Left ventricle myocardium inferior (tissue), 1 donor: ENCODE data around the gene HMOX2. TPM values are rescaled to one million over a fixed set of nuclear protein-coding genes. Genes with fewer than 3 reads are reported as not detected.

Experiments used
- DNase-seq: peaks from one replicate; pipeline ENCODE4 v3.0.0-alpha.2; 2020
- H3K27ac ChIP-seq: fragments of 200-600 bp; replicated peaks from 2 replicates; pipeline ENCODE4 v1.8.0; 2021
- H3K27me3 ChIP-seq: fragments of 200-600 bp; 2 replicates; pipeline ENCODE4 v1.8.0; 2021; ENCODE audit warnings: low read depth
- H3K36me3 ChIP-seq: fragments of 200-600 bp; 2 replicates; pipeline ENCODE4 v1.8.0; 2021
- H3K4me1 ChIP-seq: fragments of 200-600 bp; 2 replicates; pipeline ENCODE4 v1.8.0; 2021
- H3K4me3 ChIP-seq: fragments of 200-600 bp; 2 replicates; pipeline ENCODE4 v1.8.0; 2021; ENCODE audit warnings: mild to moderate bottlenecking, moderate library complexity
- H3K9me3 ChIP-seq: fragments of 200-600 bp; replicated peaks from 2 replicates; pipeline ENCODE4 v1.8.0; 2021
- intact Hi-C: fragments of 100-400 bp; cut with micrococcal nuclease; formaldehyde crosslinking; loops from one replicate; pipeline ENCODE4 v1.11.0; 2022
- total RNA-seq: library from RNA; stranded (reverse); fragmentation: NEBNext Ultra II Directional; extraction: Animal tissue kit (Norgen Biotek cat#: 25700); gene quantifications from one replicate; pipeline ENCODE4 v1.2.1, GENCODE V29; 2021
- TF ChIP-seq, protein P1 (sequence below): fragments of 200-600 bp; IDR thresholded peaks from 2 replicates; pipeline ENCODE4 v1.8.0; 2021; ENCODE audit warnings: antibody characterized with exemption, mild to moderate bottlenecking, borderline replicate concordance
- donor health status: DM: no; HTN: yes; CAD: no; lungs with severe emphysema.

Gene HMOX2
- total RNA-seq, 1 donor from 2014 or later = 115 TPM

DNA sequence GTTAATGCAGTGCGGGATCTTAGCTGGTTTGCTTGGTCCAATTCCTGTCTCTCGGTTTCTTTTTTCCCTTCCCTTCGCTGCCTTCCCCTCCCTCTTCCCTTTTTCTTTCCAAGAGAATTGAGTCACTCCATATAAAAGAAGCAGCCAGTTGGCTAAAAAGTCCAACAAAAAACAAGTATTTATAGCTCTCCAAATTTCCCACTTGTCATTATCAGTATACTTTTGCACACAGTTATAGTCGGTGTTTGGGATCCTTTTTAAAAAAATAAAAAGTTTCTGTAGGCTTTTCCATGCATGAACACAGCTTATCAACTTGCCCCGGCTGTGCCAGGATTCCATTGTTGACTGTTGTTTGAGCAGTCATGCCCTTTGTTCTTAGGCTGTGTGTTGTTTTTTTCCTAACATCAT lies 24.9 kb downstream of the HMOX2 start:
- TF ChIP-seq, protein P1, sequence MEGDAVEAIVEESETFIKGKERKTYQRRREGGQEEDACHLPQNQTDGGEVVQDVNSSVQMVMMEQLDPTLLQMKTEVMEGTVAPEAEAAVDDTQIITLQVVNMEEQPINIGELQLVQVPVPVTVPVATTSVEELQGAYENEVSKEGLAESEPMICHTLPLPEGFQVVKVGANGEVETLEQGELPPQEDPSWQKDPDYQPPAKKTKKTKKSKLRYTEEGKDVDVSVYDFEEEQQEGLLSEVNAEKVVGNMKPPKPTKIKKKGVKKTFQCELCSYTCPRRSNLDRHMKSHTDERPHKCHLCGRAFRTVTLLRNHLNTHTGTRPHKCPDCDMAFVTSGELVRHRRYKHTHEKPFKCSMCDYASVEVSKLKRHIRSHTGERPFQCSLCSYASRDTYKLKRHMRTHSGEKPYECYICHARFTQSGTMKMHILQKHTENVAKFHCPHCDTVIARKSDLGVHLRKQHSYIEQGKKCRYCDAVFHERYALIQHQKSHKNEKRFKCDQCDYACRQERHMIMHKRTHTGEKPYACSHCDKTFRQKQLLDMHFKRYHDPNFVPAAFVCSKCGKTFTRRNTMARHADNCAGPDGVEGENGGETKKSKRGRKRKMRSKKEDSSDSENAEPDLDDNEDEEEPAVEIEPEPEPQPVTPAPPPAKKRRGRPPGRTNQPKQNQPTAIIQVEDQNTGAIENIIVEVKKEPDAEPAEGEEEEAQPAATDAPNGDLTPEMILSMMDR = no peak
- no peaks in the 10 kb centered on the region for H3K27me3 ChIP-seq
- peaks cover 91% of the 10 kb centered on the region for H3K4me1 ChIP-seq
- H3K27ac ChIP-seq = peak overlapping the region; percentile 82
- intact Hi-C loops = no loop called here
- peak overlapping the region; percentile 40 for H3K4me3 ChIP-seq
- no peak for DNase-seq
- H3K9me3 ChIP-seq = no peaks in the 10 kb centered on the region
- H3K36me3 ChIP-seq = peaks cover 15% of the 10 kb centered on the region

GRCh38 chr16:4505356-4506147 lies 29.4 kb downstream of the HMOX2 start:
- no peak overlapping the region for H3K4me3 ChIP-seq
- intact Hi-C loops = no loop called here
- peaks cover 61% of the 10 kb centered on the region for H3K4me1 ChIP-seq
- H3K27me3 ChIP-seq = no peaks in the 10 kb centered on the region
- peak overlapping the region; percentile 30 for H3K27ac ChIP-seq
- H3K36me3 ChIP-seq = peaks cover 51% of the 10 kb centered on the region
- TF ChIP-seq, protein P1 = no peak
- H3K9me3 ChIP-seq = no peaks in the 10 kb centered on the region
- no peak for DNase-seq

GRCh38 chr16:4506450-4506849 lies 30.3 kb downstream of the HMOX2 start:
- Histone ChIP-seq H3K4me1 (peaks cover 61% of the 10 kb centered on the region), H3K9me3 (no peaks in the 10 kb centered on the region), H3K4me3 (no peak overlapping the region), H3K36me3 (peaks cover 60% of the 10 kb centered on the region), H3K27ac (peak overlapping the region; percentile 43), H3K27me3 (no peaks in the 10 kb centered on the region)
- intact Hi-C loops = no loop called here
- no peak for DNase-seq
- TF ChIP-seq, protein P1 = peak; percentile 86

DNA sequence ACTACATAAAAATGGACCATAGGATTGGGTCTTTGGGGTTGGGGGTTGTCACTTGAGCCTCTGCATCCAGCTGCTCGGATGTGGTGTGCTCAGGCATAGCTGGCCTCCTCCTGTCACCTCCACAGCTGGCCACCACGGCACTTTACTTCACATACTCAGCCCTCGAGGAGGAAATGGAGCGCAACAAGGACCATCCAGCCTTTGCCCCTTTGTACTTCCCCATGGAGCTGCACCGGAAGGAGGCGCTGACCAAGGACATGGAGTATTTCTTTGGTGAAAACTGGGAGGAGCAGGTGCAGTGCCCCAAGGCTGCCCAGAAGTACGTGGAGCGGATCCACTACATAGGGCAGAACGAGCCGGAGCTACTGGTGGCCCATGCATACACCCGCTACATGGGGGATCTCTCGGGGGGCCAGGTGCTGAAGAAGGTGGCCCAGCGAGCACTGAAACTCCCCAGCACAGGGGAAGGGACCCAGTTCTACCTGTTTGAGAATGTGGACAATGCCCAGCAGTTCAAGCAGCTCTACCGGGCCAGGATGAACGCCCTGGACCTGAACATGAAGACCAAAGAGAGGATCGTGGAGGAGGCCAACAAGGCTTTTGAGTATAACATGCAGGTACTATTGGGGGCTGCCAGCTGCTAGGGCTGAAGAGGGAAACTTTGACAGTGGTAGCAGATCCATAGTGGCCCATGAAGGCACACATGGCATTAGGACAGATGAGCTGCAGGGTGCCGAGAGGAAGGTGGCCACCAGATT lies 31.6 kb downstream of the HMOX2 start:
- H3K27me3 ChIP-seq = no peaks in the 10 kb centered on the region
- peaks cover 60% of the 10 kb centered on the region for H3K4me1 ChIP-seq
- H3K27ac ChIP-seq = no peak overlapping the region
- peaks cover 70% of the 10 kb centered on the region for H3K36me3 ChIP-seq
- DNase-seq = no peak
- intact Hi-C loops = no loop called here
- TF ChIP-seq, protein P1 = no peak
- H3K4me3 ChIP-seq = no peak overlapping the region
- no peaks in the 10 kb centered on the region for H3K9me3 ChIP-seq

DNA sequence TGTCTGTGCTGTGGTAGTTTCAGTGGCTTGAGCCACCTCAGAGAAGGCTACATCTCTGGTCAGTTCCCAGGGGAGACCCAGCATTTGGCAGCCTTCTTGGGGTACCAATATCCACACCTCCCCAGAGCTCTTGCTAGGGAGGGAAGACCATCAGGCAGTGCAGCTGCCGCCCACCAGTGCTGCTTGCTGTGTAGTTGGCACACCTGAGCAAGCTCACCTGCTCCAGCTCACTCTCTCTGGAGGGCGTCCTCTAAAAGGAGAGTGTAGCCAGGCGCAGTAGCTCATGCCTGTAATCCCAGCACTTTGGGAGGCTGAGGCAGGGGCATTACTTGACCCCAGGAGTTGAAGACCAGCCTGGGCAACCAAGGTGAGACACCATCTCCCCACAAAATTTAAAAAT lies 32.6 kb downstream of the HMOX2 start:
- Histone ChIP-seq H3K4me3 (no peak overlapping the region), H3K27ac (no peak overlapping the region), H3K27me3 (no peaks in the 10 kb centered on the region), H3K4me1 (peaks cover 60% of the 10 kb centered on the region), H3K9me3 (no peaks in the 10 kb centered on the region), H3K36me3 (peaks cover 76% of the 10 kb centered on the region)
- DNase-seq = no peak
- intact Hi-C loops = no loop called here
- TF ChIP-seq, protein P1 = no peak
